ENCODE data around the gene DSG3. TPM values are rescaled to one million over a fixed set of nuclear protein-coding genes. Genes with fewer than 3 reads are reported as not detected.
"Not testable (repeated sequence)": the region's sequence is repeated elsewhere in the genome, so short reads cannot be mapped to it uniquely, and the experiment has no call there.

Gene DSG3
- total RNA-seq, 1 donor from 2014 or later: not detected

DNA sequence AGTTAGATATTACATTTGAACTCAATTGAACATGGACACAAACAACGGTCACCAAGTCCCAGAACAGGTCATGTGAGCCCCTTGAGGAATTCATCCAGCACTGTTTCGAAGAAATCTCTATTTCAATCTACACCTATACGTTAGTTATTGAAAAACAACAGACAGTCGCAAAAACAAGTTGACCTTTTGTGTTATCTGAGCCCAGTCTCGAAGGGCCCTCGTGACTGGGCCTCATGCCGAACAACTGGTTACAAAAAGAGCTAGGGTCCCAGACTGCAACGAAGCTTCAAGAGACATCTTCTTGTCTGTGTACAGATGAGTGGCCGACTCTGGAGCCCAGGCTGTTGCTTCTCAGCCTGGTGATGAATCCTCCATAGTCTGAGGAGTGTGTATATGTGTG lies 45.1 kb downstream of the DSG3 start:
- no peaks in the 10 kb centered on the region for H3K27me3 Mint-ChIP-seq (ENCODE audit: unreplicated experiment)
- no peaks in the 10 kb centered on the region for H3K4me1 Mint-ChIP-seq (ENCODE audit: unreplicated experiment)
- H3K4me3 Mint-ChIP-seq (ENCODE audit: unreplicated experiment): no peak overlapping the region
- H3K9me3 Mint-ChIP-seq (ENCODE audit: unreplicated experiment): no peaks in the 10 kb centered on the region
- no peaks in the 10 kb centered on the region for H3K36me3 Mint-ChIP-seq (ENCODE audit: low read depth, unreplicated experiment)
- TF ChIP-seq, protein P1, sequence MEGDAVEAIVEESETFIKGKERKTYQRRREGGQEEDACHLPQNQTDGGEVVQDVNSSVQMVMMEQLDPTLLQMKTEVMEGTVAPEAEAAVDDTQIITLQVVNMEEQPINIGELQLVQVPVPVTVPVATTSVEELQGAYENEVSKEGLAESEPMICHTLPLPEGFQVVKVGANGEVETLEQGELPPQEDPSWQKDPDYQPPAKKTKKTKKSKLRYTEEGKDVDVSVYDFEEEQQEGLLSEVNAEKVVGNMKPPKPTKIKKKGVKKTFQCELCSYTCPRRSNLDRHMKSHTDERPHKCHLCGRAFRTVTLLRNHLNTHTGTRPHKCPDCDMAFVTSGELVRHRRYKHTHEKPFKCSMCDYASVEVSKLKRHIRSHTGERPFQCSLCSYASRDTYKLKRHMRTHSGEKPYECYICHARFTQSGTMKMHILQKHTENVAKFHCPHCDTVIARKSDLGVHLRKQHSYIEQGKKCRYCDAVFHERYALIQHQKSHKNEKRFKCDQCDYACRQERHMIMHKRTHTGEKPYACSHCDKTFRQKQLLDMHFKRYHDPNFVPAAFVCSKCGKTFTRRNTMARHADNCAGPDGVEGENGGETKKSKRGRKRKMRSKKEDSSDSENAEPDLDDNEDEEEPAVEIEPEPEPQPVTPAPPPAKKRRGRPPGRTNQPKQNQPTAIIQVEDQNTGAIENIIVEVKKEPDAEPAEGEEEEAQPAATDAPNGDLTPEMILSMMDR (IDR thresholded peaks at IDR 0.05; ENCODE audit: unreplicated experiment): no peak
- no peak for DNase-seq (ENCODE audit: low spot score)
- no peak overlapping the region for H3K27ac Mint-ChIP-seq (ENCODE audit: unreplicated experiment)

DNA sequence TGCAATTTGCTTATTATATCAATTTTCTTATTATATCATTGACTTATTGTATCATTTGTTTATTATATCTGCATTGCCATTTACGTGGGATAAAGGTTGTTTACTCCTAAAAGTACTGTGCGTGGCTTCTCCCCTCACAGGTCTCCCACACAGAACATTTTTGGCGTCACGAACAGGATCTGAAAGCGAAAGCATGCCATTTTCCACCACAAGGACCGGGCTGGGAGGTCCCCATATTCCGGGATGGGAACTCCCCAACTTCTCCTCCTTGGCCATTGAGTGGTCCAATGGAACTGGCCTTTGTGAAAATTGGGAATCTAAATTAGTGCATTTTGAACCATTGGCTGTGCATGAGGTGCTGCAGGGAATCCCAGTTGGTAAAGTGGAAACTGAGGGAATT lies 45.6 kb downstream of the DSG3 start:
- no peaks in the 10 kb centered on the region for H3K36me3 Mint-ChIP-seq (ENCODE audit: low read depth, unreplicated experiment)
- H3K9me3 Mint-ChIP-seq (ENCODE audit: unreplicated experiment): no peaks in the 10 kb centered on the region
- TF ChIP-seq, protein P1 (IDR thresholded peaks at IDR 0.05; ENCODE audit: unreplicated experiment): no peak

DNA sequence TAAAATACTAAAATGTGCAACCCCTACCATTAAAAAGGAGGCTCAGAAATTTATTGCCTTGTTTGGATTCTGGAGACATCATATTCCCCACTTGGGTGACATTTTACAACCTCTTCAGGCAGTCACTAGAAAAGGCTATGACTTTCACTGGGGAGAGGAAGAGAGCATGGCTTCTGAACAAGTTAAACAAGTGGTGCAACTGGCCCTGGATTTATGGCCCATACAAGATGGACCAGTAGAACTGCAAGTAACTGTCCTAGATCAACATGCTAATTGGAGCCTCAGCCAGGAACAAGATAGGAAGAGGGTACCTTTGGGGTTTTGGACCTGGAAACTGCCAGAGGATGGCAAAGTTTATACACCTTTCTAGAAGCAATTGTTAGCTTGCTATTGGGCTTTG lies 46.4 kb downstream of the DSG3 start:
- no peaks in the 10 kb centered on the region for H3K9me3 Mint-ChIP-seq (ENCODE audit: unreplicated experiment)
- H3K27me3 Mint-ChIP-seq (ENCODE audit: unreplicated experiment): peaks cover 2% of the 10 kb centered on the region
- no peak overlapping the region for H3K4me3 Mint-ChIP-seq (ENCODE audit: unreplicated experiment)
- TF ChIP-seq, protein P1 (IDR thresholded peaks at IDR 0.05; ENCODE audit: unreplicated experiment): no peak
- peaks cover under 1% of the 10 kb centered on the region for H3K4me1 Mint-ChIP-seq (ENCODE audit: unreplicated experiment)
- no peak for DNase-seq (ENCODE audit: low spot score)
- H3K36me3 Mint-ChIP-seq (ENCODE audit: low read depth, unreplicated experiment): peaks cover 1% of the 10 kb centered on the region
- no peak overlapping the region for H3K27ac Mint-ChIP-seq (ENCODE audit: unreplicated experiment)

More for the DNA sequence above, 45.6 kb downstream of the DSG3 start:
- no peaks in the 10 kb centered on the region for H3K27me3 Mint-ChIP-seq (ENCODE audit: unreplicated experiment)
- no peak for DNase-seq (ENCODE audit: low spot score)
- no peaks in the 10 kb centered on the region for H3K4me1 Mint-ChIP-seq (ENCODE audit: unreplicated experiment)
- no peak overlapping the region for H3K27ac Mint-ChIP-seq (ENCODE audit: unreplicated experiment)
- no peak overlapping the region for H3K4me3 Mint-ChIP-seq (ENCODE audit: unreplicated experiment)

DNA sequence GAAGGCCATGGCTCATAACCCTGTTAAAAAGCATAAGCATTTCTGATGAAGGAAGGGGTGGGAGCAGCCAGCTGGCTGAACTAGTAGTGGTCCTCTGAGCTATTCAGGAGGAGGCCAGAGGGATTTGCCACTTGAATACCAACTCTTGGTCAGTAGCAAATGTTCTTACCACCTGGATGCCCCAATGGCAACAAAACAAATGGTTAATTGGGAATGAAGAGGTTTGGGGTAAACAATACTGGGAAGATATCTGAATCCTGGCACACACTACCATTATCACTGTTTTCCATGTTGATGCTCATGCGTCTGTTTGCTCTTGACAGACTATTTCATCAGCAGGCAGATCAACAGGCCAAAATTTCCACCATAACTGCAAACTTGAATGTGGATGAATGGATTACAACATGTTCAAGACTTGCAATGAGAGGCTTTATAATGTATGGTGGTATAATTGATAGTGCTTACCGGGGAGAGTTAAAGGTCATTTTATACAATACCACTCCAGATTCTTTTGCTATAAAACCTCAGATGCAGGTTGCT lies 47.2 kb downstream of the DSG3 start:
- H3K27me3 Mint-ChIP-seq (ENCODE audit: unreplicated experiment); H3K27ac Mint-ChIP-seq (ENCODE audit: unreplicated experiment); H3K4me3 Mint-ChIP-seq (ENCODE audit: unreplicated experiment); H3K9me3 Mint-ChIP-seq (ENCODE audit: unreplicated experiment); DNase-seq (ENCODE audit: low spot score); H3K36me3 Mint-ChIP-seq (ENCODE audit: low read depth, unreplicated experiment); H3K4me1 Mint-ChIP-seq (ENCODE audit: unreplicated experiment): not testable (repeated sequence)

DNA sequence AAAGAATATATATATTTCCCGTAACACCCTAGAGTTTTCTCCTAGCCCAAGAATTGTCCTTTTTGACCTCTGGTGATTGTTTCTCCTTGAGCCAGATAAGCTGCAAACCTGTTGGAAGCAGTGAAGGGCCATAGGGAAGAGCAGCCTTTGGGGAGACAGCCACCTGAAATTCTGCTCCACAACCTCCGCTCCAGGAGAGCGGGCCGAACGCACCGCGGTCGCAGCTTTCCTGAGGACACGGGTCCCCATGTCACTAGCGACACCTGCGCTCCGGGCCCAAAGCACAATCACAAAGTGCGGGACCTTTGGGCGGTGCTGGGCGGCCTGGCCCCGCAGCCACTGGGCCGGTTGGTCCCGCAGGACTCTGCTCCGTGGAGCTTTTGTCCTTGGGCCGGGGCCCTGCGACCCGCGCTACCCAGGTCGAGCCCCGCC lies 49.9 kb downstream of the DSG3 start:
- H3K36me3 Mint-ChIP-seq (ENCODE audit: low read depth, unreplicated experiment): peaks cover 3% of the 10 kb centered on the region
- H3K9me3 Mint-ChIP-seq (ENCODE audit: unreplicated experiment): no peaks in the 10 kb centered on the region
- H3K27ac Mint-ChIP-seq (ENCODE audit: unreplicated experiment): no peak overlapping the region
- peaks cover 2% of the 10 kb centered on the region for H3K27me3 Mint-ChIP-seq (ENCODE audit: unreplicated experiment)
- H3K4me3 Mint-ChIP-seq (ENCODE audit: unreplicated experiment): peak overlapping the region; percentile 89
- TF ChIP-seq, protein P1 (IDR thresholded peaks at IDR 0.05; ENCODE audit: unreplicated experiment): no peak
- peaks cover 14% of the 10 kb centered on the region for H3K4me1 Mint-ChIP-seq (ENCODE audit: unreplicated experiment)
- no peak for DNase-seq (ENCODE audit: low spot score)
